GM12878 (cell line): ENCODE data around the gene IFITM5. TPM values are rescaled to one million over a fixed set of nuclear protein-coding genes. Genes with fewer than 3 reads are reported as not detected.
A peak's percentile ranks its signal among the peaks of the same experiment; 100 is the strongest.

ENCODE experiments used
- ASH2L ChIP-seq: fragments of 300-600, 200-600 bp; sonication (generic); IDR thresholded peaks from 2 replicates; pipeline ENCODE4 v1.6.1; 2017; ENCODE audit warnings: low read depth, mild to moderate bottlenecking, borderline replicate concordance
- BHLHE40 ChIP-seq, 2 experiments: fragments of 450-650 bp in 1 of 2; IDR thresholded peaks; 2 replicates each; pipeline ENCODE4 v1.6.1; 2011 to 2017; ENCODE audit warnings: low read depth in 2 of 2, borderline replicate concordance in 1 of 2, improper control_type of control experiment in 1 of 2, low read length in 1 of 2, mild to moderate bottlenecking in 1 of 2
- BMI1 ChIP-seq: fragments of 450-650 bp; IDR thresholded peaks from 2 replicates; pipeline ENCODE4 v1.6.1; 2016; ENCODE audit warnings: mild to moderate bottlenecking, moderate library complexity, borderline replicate concordance
- CBX5 ChIP-seq: sonication (generic); IDR thresholded peaks from 2 replicates; pipeline ENCODE4 v1.6.1; 2016; ENCODE audit warnings: low read depth, moderate library complexity, mild to moderate bottlenecking, inconsistent platforms
- CEBPB ChIP-seq, 2 experiments: fragments of 150-350 bp in 1 of 2; IDR thresholded peaks; 2 replicates each; pipeline ENCODE4 v1.6.1; 2012 to 2014; ENCODE audit warnings: low read depth in 2 of 2, low read length in 2 of 2, borderline replicate concordance in 1 of 2, inconsistent platforms in 1 of 2
- DPF2 ChIP-seq: fragments of 450-650 bp; IDR thresholded peaks from 2 replicates; pipeline ENCODE4 v1.6.1; 2017; ENCODE audit warnings: mild to moderate bottlenecking
- EGR1 ChIP-seq, 2 experiments: IDR thresholded peaks; 1 replicate in 1 of 2; 2 replicates in 1 of 2; pipeline ENCODE4 v1.6.1; 2011 to 2012; ENCODE audit warnings: low read depth in 2 of 2, low read length in 2 of 2, borderline replicate concordance in 1 of 2, mild to moderate bottlenecking in 1 of 2, moderate library complexity in 1 of 2
- HCFC1 ChIP-seq: fragments of 150-350 bp; IDR thresholded peaks from 2 replicates; pipeline ENCODE4 v1.6.1; 2014; ENCODE audit warnings: low read length
- IKZF1 ChIP-seq: fragments of 450-650 bp; conservative IDR thresholded peaks from 2 replicates; pipeline ENCODE4 v1.6.1; 2017; ENCODE audit warnings: antibody characterized with exemption, mild to moderate bottlenecking
- IRF4 ChIP-seq: IDR thresholded peaks from 2 replicates; pipeline ENCODE4 v1.6.1; 2011; ENCODE audit warnings: low read depth, low read length
- LARP7 ChIP-seq: fragments of 450-650 bp; IDR thresholded peaks from 2 replicates; pipeline ENCODE4 v1.6.1; 2017; ENCODE audit warnings: mild to moderate bottlenecking
- MTA3 ChIP-seq: IDR thresholded peaks from 2 replicates; pipeline ENCODE4 v1.6.1; 2012; ENCODE audit warnings: low read length, inconsistent platforms, borderline replicate concordance
- NFYA ChIP-seq: IDR thresholded peaks from 2 replicates; pipeline ENCODE4 v1.6.1; 2011; ENCODE audit warnings: low read depth, mild to moderate bottlenecking, low read length, improper control_type of control experiment, borderline replicate concordance
- NR2C2 ChIP-seq: IDR thresholded peaks from 2 replicates; pipeline ENCODE4 v1.6.1; 2011; ENCODE audit warnings: borderline replicate concordance, low read depth; ENCODE audit not compliant: control insufficient read depth, insufficient read length
- NR2F1 ChIP-seq: fragments of 450-650 bp; conservative IDR thresholded peaks from 2 replicates; pipeline ENCODE4 v1.6.1; 2017; ENCODE audit warnings: mild to moderate bottlenecking
- POLR2AphosphoS2 ChIP-seq: IDR thresholded peaks from 2 replicates; pipeline ENCODE4 v1.6.1; 2011; ENCODE audit warnings: low read depth, mild to moderate bottlenecking, low read length, improper control_type of control experiment, moderate library complexity
- RBBP5 ChIP-seq: fragments of 200-600 bp; sonication (generic); conservative IDR thresholded peaks from 2 replicates; pipeline ENCODE4 v1.6.1; 2016
- SIX5 ChIP-seq: IDR thresholded peaks from 2 replicates; pipeline ENCODE4 v1.6.1; 2011; ENCODE audit warnings: mild to moderate bottlenecking, low read depth, low read length, moderate library complexity; ENCODE audit not compliant: severe bottlenecking
- SMAD5 ChIP-seq: IDR thresholded peaks from 2 replicates; pipeline ENCODE4 v1.6.1; 2016; ENCODE audit warnings: antibody characterized with exemption, low read depth
- SP1 ChIP-seq: IDR thresholded peaks from one replicate; pipeline ENCODE4 v1.6.1; 2011; ENCODE audit warnings: low read depth, low read length
- SRF ChIP-seq, 2 experiments: IDR thresholded peaks; 2 replicates each; pipeline ENCODE4 v1.6.1; 2011; ENCODE audit warnings: low read depth in 2 of 2, low read length in 2 of 2, mild to moderate bottlenecking in 1 of 2, moderate library complexity in 1 of 2
- TCF12 ChIP-seq: IDR thresholded peaks from 2 replicates; pipeline ENCODE4 v1.6.1; 2011; ENCODE audit warnings: low read depth, mild to moderate bottlenecking, low read length
- TCF7 ChIP-seq: IDR thresholded peaks from 2 replicates; pipeline ENCODE4 v1.6.1; 2014; ENCODE audit warnings: antibody characterized with exemption, borderline replicate concordance
- polyA plus RNA-seq, 11 experiments: library from polyadenylated mRNA; depleted of rRNA in 4 of 11; unstranded in 6 of 11; stranded (reverse) in 5 of 11; fragments of >200 nt; fragmentation: Nextera tagmentation in 4 of 11; fragmentation: Illumina TruSeq in 1 of 11; extraction: Ambion mirVana in 4 of 11; extraction: Trizol in 1 of 11; gene quantifications; 1 replicate in 1 of 11; 2 replicates in 10 of 11; pipeline versions ENCODE4 v1.2.1 to v1.2.3, GENCODE V29; 2011 to 2016; ENCODE audit warnings: inconsistent platforms in 2 of 11, missing spikeins in 2 of 11, low read depth in 1 of 11
- total RNA-seq, 4 experiments: library from RNA; depleted of rRNA in 3 of 4; stranded (reverse); fragments of >200 nt in 3 of 4; fragmentation: Illumina TruSeq in 1 of 4; extraction: Trizol in 1 of 4; gene quantifications; 2 replicates each; pipeline versions ENCODE4 v1.2.1 to v1.2.3, GENCODE V29; 2013 to 2021
- TF ChIP-seq, protein P1 (sequence below): IDR thresholded peaks from 2 replicates; pipeline ENCODE4 v1.6.1; 2011; ENCODE audit warnings: borderline replicate concordance, low read depth, mild to moderate bottlenecking, moderate library complexity, low read length; ENCODE audit not compliant: insufficient read depth, poor library complexity, severe bottlenecking
- TF ChIP-seq, protein P2 (sequence below): fragments of 450-650 bp; IDR thresholded peaks from 2 replicates; pipeline ENCODE4 v1.6.1; 2017; ENCODE audit warnings: antibody characterized with exemption, mild to moderate bottlenecking, moderate library complexity
- TF ChIP-seq, protein P3 (sequence below): IDR thresholded peaks from 2 replicates; pipeline ENCODE4 v1.6.1; 2011; ENCODE audit warnings: low read depth, mild to moderate bottlenecking, low read length, moderate library complexity, borderline replicate concordance; ENCODE audit errors: extremely low read depth
- TF ChIP-seq, protein P4 (sequence below): IDR thresholded peaks from 2 replicates; pipeline ENCODE4 v1.6.1; 2012; ENCODE audit warnings: low read depth, low read length, improper control_type of control experiment

IFITM5 gene
- total and polyA plus RNA-seq, 10 of the 15 experiments (the other 5 are each of a cell fraction or from before 2014, with no cell fraction given), result not detected

DNA sequence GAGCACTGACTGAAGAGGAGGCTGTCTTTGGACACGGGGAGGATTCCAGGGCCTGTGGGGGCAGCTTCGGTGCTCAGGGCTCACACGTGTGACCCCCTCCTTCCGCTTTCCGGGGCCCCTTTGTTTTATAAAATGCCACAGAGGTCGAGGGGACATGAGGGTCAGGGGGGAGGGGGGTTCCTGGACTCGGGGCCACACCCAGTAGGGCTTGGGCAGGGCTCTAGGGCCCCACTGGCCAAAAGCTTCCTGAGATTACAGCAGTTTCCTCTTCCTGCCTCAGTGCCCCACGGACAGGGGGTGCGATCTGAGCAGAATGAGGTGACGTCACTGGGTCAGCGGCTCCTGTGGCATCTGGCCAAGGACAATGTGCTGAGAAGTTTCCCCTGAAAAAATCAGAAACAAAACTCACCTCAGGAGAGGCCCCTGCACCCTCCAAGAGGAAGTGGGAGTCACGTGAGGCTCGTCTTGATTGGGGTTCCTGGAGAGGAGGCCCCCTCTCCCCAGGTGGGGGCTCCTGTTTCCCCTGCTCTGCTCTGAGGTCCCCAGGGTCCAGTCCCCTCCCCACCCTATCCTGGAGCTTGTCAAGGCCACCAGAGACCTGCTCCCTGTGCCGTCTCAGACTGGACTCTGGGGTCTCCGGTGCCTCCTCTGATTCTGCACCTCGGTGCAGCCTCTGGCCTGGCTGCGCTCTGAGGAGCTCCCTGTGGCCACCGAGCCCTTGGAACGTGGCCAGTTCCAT is 27.7 kb upstream of the IFITM5 start (continued):
- TF ChIP-seq CEBPB (IDR thresholded peaks at IDR 0.05; ENCODE audit: borderline replicate concordance in 1 of 2, low read depth in 2 of 2, low read length in 2 of 2) (no peak), SMAD5 (0 out of 2 replicates have a peak, but pooled peaks have one; percentile 41), IKZF1 (peak; percentile 95), NFYA (no peak), TCF12 (no peak), BHLHE40 (IDR thresholded peaks at IDR 0.05; ENCODE audit: borderline replicate concordance in 1 of 2, low read depth in 2 of 2, low read length in 1 of 2) (peak; percentile 98 to 99), MTA3 (peak; percentile 82; the same call in 1 of the 2 replicates), SRF (IDR thresholded peaks at IDR 0.05; ENCODE audit: low read depth in 2 of 2, low read length in 2 of 2) (0 out of 4 replicates have a peak, but pooled peaks of 1 of the 2 experiments have one; percentile 36), EGR1 (IDR thresholded peaks at IDR 0.05; ENCODE audit: borderline replicate concordance in 1 of 2, low read depth in 2 of 2, low read length in 2 of 2) (peak in 1 of 2 experiments; percentile 34; a peak in 1 of 3 replicates), BMI1 (no peak), TCF7 (no peak), DPF2 (peak; percentile 93), LARP7 (peak; percentile 24; the same call in 1 of the 2 replicates), HCFC1 (no peak), IRF4 (peak; percentile 90), NR2F1 (peak; percentile 95), SP1 (peak; percentile 68), NR2C2 (no peak), CBX5 (no peak), SIX5 (no peak), POLR2AphosphoS2 (no peak), RBBP5 (no peak), ASH2L (no peak)
- TF ChIP-seq, protein P1, sequence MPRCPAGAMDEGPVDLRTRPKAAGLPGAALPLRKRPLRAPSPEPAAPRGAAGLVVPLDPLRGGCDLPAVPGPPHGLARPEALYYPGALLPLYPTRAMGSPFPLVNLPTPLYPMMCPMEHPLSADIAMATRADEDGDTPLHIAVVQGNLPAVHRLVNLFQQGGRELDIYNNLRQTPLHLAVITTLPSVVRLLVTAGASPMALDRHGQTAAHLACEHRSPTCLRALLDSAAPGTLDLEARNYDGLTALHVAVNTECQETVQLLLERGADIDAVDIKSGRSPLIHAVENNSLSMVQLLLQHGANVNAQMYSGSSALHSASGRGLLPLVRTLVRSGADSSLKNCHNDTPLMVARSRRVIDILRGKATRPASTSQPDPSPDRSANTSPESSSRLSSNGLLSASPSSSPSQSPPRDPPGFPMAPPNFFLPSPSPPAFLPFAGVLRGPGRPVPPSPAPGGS, result peak; percentile 37
- TF ChIP-seq, protein P2, sequence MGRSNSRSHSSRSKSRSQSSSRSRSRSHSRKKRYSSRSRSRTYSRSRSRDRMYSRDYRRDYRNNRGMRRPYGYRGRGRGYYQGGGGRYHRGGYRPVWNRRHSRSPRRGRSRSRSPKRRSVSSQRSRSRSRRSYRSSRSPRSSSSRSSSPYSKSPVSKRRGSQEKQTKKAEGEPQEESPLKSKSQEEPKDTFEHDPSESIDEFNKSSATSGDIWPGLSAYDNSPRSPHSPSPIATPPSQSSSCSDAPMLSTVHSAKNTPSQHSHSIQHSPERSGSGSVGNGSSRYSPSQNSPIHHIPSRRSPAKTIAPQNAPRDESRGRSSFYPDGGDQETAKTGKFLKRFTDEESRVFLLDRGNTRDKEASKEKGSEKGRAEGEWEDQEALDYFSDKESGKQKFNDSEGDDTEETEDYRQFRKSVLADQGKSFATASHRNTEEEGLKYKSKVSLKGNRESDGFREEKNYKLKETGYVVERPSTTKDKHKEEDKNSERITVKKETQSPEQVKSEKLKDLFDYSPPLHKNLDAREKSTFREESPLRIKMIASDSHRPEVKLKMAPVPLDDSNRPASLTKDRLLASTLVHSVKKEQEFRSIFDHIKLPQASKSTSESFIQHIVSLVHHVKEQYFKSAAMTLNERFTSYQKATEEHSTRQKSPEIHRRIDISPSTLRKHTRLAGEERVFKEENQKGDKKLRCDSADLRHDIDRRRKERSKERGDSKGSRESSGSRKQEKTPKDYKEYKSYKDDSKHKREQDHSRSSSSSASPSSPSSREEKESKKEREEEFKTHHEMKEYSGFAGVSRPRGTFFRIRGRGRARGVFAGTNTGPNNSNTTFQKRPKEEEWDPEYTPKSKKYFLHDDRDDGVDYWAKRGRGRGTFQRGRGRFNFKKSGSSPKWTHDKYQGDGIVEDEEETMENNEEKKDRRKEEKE, result no peak
- TF ChIP-seq, protein P3, sequence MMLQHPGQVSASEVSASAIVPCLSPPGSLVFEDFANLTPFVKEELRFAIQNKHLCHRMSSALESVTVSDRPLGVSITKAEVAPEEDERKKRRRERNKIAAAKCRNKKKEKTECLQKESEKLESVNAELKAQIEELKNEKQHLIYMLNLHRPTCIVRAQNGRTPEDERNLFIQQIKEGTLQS, result peak; percentile 85; the same call in 1 of the 2 replicates
- TF ChIP-seq, protein P4, sequence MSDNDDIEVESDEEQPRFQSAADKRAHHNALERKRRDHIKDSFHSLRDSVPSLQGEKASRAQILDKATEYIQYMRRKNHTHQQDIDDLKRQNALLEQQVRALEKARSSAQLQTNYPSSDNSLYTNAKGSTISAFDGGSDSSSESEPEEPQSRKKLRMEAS, result peak; percentile 87
